Measurements from ENCODE around the gene SLC28A1.

Gene SLC28A1

DNA sequence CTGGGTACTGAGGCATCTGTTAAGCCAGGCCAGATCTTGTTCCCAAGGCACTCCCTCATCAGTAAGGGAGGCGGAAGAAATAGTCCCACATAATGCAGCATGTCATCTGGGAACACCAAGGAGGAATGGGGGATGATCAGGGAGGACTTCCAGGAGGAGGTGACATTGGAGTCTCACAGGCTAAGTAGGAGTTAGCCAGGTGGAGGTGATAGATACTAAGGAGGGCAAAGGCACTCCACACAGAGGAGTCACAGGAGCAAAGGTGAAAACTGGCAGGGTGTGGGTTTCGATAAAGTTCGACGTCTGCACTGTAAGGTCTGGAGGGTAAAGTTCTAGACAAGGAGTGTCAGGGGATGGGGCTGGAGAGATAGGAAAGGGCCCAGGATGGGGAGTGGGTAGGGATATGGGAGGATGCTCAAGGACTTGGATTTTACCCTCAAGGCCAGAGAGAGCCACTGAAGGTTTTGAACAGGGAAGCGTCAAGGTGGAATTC, 6.3 kb downstream of the SLC28A1 start:
- no peak for DNase-seq (ENCODE audit: low read depth)
- TF ChIP-seq, protein P1, sequence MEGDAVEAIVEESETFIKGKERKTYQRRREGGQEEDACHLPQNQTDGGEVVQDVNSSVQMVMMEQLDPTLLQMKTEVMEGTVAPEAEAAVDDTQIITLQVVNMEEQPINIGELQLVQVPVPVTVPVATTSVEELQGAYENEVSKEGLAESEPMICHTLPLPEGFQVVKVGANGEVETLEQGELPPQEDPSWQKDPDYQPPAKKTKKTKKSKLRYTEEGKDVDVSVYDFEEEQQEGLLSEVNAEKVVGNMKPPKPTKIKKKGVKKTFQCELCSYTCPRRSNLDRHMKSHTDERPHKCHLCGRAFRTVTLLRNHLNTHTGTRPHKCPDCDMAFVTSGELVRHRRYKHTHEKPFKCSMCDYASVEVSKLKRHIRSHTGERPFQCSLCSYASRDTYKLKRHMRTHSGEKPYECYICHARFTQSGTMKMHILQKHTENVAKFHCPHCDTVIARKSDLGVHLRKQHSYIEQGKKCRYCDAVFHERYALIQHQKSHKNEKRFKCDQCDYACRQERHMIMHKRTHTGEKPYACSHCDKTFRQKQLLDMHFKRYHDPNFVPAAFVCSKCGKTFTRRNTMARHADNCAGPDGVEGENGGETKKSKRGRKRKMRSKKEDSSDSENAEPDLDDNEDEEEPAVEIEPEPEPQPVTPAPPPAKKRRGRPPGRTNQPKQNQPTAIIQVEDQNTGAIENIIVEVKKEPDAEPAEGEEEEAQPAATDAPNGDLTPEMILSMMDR (conservative IDR thresholded peaks at IDR 0.05; ENCODE audit: low read depth, low read length) = no peak
- no peak overlapping the region for H3K4me3 ChIP-seq (ENCODE audit: low read depth, low read length)

DNA sequence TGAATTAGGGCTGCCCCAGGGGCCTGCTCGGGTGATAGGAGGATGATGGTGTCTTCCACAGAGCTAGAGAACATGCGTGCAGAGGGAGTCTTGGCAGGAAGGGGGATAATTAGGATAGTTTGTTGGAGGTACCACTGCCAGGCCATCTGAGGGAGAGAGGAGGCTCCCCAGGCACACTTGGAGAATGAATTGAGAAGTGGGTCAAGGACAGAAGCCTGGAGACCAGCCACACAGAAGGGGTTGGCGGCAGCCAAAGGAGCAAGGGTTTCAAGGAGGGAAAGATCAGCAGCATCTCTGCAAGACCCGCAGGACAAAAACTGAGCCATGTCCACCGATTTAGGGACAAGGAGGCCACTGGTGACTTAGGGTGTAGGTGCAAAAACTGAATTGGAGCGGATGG, 6.9 kb downstream of the SLC28A1 start:
- DNase-seq (ENCODE audit: low read depth) = no peak
- no peak overlapping the region for H3K4me3 ChIP-seq (ENCODE audit: low read depth, low read length)
- TF ChIP-seq, protein P1 (conservative IDR thresholded peaks at IDR 0.05; ENCODE audit: low read depth, low read length) = no peak

DNA sequence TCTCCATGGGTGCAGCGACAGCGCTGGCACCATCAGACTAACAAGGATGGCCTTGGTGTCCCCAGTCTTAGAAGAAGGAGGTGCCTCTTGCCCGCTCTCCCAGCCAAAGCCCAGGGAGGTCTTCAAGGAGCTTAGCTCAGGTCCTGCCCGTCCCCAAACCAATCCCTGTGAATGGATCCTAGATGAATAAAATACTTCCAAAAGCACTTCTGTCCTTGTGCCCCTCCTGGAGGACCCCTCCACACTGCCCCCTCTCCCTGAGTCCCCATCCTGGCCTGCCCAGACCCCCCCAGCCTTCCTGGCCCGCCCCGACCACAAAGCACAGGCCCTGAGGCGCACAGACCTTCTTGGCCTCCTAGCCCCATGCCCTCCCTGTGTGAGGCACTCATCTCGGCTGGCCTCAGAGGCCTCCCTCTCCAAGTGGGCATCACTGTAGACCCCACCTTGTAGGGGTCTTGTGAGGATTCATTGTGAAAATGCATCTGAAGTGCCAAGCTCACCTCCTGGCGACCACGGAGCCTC, 8.4 kb downstream of the SLC28A1 start:
- TF ChIP-seq, protein P1 (conservative IDR thresholded peaks at IDR 0.05; ENCODE audit: low read depth, low read length) = no peak
- no peak for DNase-seq (ENCODE audit: low read depth)
- no peak overlapping the region for H3K4me3 ChIP-seq (ENCODE audit: low read depth, low read length)

DNA sequence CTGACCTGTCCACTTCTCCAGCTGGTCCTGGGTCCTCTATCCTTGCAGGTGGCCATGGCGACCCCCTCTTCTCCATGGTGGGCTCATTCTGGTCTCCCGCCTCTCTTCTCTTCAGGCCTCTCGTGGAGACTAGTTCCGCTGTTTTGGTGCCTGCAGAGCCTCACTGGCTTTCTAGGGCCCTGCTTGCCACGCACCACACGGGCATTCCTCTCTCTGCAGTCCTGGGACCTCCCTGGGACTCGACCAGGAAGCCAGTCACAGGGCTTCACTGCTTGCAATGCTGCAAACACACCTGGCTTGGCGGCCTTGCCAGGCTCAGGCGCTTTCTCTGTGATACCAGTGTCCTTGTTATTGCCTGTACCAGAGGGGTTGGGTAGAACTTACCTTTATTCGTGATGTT, 9.1 kb downstream of the SLC28A1 start:
- TF ChIP-seq, protein P1 (conservative IDR thresholded peaks at IDR 0.05; ENCODE audit: low read depth, low read length) = no peak
- no peak for DNase-seq (ENCODE audit: low read depth)
- H3K4me3 ChIP-seq (ENCODE audit: low read depth, low read length) = no peak overlapping the region

DNA sequence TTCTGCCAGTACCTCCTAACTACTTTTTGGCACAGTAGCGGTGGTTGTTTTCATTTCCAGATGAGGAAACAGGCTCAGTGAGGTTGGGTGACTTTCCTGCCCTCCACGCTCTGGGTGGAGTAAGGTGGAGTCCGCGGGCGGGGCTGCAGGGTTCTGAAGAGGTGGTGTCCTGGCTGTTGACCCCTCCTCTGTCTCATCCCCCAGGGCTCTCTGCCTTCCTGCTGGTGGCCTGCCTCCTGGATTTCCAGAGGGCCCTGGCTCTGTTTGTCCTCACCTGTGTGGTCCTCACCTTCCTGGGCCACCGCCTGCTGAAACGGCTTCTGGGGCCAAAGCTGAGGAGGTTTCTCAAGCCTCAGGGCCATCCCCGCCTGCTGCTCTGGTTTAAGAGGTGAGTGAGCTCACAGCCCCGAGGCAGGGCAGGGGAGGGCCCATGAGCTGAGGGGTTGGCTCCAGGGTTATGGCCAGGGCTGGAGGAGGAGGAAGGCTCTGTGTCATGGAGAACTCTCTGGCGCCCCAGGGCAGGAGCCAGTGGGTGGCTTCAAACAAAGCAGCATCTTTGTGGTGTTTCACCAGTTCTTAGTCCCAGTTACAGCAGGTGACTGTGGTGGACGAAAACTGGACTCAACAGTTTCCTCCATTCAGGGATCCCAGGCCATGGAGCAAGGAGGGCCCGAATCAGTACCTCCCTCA, 10.4 kb downstream of the SLC28A1 start:
- no peak for DNase-seq (ENCODE audit: low read depth)
- TF ChIP-seq, protein P1 (conservative IDR thresholded peaks at IDR 0.05; ENCODE audit: low read depth, low read length) = no peak

DNA sequence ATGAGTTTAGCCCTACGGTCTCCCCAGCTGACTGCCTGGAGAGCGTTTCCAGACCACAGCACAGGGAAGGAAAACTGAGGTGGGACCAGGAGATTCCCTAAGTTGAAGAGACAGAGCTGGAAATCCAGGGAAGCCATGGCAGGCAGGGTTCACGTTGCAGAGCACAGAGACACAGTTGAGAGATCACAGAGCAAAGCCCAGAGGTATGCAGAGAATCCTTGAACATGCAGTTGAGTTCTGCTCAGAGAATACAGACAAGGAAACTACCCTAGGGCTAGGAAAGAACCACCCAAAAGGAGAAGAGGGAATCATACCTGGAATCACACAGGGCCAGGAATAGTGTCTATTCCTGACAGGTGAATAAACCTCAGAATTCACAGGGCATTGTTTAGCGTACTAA, 14.3 kb downstream of the SLC28A1 start:
- no peak overlapping the region for H3K4me3 ChIP-seq (ENCODE audit: low read depth, low read length)
- TF ChIP-seq, protein P1 (conservative IDR thresholded peaks at IDR 0.05; ENCODE audit: low read depth, low read length) = no peak
- no peak for DNase-seq (ENCODE audit: low read depth)

More for the DNA sequence above, 10.4 kb downstream of the SLC28A1 start:
- H3K4me3 ChIP-seq (ENCODE audit: low read depth, low read length) = no peak overlapping the region

DNA sequence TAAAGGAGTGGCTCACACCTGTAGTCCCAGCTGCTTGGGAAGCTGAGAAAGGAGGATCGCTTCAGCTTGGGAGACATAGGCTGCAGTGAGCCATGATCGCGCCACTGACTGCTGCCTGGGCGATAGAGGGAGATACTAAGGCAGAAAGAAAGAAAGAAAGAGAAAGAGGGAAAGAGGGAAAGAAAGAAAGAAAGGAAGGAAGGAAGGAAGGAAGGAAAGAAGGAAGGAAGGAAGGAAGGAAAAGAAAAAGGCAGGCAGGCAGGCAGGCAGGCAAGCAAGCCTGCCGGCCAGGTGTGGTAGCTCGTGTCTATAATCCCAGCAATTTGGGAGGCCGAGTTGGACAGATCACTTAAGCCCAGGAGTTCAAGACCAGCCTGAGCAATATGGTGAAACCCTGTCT, 15.3 kb downstream of the SLC28A1 start:
- no peak for DNase-seq (ENCODE audit: low read depth)
- TF ChIP-seq, protein P1 (conservative IDR thresholded peaks at IDR 0.05; ENCODE audit: low read depth, low read length) = no peak
- no peak overlapping the region for H3K4me3 ChIP-seq (ENCODE audit: low read depth, low read length)
